DMS53 (cell line): ENCODE measurements around the gene TACSTD2.
"Not testable (repeated sequence)": the region's sequence is repeated elsewhere in the genome, so short reads cannot be mapped to it uniquely, and the experiment has no call there.

ENCODE experiments used
- DNase-seq: peaks from one replicate; lab custom pipeline; 2025; lab: John Stamatoyannopoulos, UW

The TACSTD2 gene

GRCh38 chr1:58563715-58564114, 13.3 kb downstream of the TACSTD2 start:
- DNase-seq, result not testable (repeated sequence)

GRCh38 chr1:58561633-58562032, 15.4 kb downstream of the TACSTD2 start:
- no peak for DNase-seq

DNA sequence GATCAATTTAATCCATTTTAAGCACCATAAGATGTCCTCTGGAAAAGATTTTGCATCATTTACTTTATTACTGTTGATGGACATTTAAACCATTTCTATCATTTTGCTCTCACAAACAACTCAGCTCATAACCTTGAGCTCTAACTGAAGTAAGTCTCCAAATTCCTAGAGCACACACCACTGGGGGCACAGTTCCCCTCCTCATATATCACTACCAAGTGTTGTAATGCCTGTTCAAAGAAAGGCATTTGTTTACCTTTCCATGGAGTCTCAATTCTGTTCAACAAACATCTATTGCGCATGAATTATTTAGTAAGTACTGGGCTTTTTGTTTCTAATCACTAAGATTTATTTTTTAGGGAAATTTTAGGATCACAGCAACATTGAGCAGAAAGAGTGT, 21.7 kb downstream of the TACSTD2 start:
- no peak for DNase-seq

GRCh38 chr1:58551186-58552140, 25.6 kb downstream of the TACSTD2 start:
- no peak for DNase-seq

GRCh38 chr1:58549291-58549690, 27.8 kb downstream of the TACSTD2 start:
- DNase-seq, result not testable (repeated sequence)

- DNase-seq, result no peak
Observed at GRCh38 chr1:58548371-58548770, 28.7 kb downstream of the TACSTD2 start.

- peak; percentile 100 for DNase-seq
Observed at GRCh38 chr1:58546520-58547308, 30.3 kb downstream of the TACSTD2 start, which contains the start of gene OMA1. Gene OMA1 (minus strand): TSS chr1:58546726. CDS start chr1:58539294, 7,432 bp downstream.

GRCh38 chr1:58545591-58546519, 31.2 kb downstream of the TACSTD2 start:
- DNase-seq, result peak; percentile 91

DNA sequence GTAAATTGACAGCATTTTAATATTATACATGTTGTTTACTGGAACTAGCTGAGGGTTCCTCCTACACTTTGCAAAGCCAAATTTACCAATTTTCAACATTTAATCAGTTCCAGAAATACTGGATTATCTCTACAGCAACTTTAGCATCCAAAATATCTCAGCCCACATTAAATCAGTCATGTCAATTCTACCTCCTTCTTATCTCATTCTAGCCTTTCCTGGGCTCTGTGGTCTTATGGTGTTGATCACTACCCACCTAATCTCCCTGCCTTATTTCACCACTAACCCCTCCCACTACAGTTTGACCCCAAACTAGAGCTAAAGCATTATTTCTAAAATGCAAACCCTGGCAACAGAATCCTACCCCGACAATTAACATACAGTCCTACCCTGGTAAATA, 33.8 kb downstream of the TACSTD2 start:
- DNase-seq, result no peak

- DNase-seq, result no peak
Observed at GRCh38 chr1:58539553-58539952, 37.5 kb downstream of the TACSTD2 start.

GRCh38 chr1:58538821-58539220, 38.2 kb downstream of the TACSTD2 start:
- no peak for DNase-seq

GRCh38 chr1:58531842-58532241, 45.2 kb downstream of the TACSTD2 start:
- not testable (repeated sequence) for DNase-seq

- DNase-seq, result no peak
Observed at GRCh38 chr1:58529284-58529683, 47.8 kb downstream of the TACSTD2 start.

- no peak for DNase-seq
Observed at GRCh38 chr1:58528518-58528917, 48.5 kb downstream of the TACSTD2 start.
